GM18508 (cell line): ENCODE measurements around the gene DISC1.
"Not testable (repeated sequence)": the region's sequence is repeated elsewhere in the genome, so short reads cannot be mapped to it uniquely, and the experiment has no call there.

Experiments used
- ATAC-seq: cut with Tn5 transposase; IDR thresholded peaks from one replicate; pipeline ENCODE4 v1.9.1; 2021; ENCODE audit warnings: moderate number of reproducible peaks; ENCODE audit not compliant: insufficient read depth, unreplicated experiment

Gene DISC1

GRCh38 chr1:231722356-231722755, 95.8 kb downstream of the DISC1 start:
- no peak for ATAC-seq

GRCh38 chr1:231723146-231723545, 96.6 kb downstream of the DISC1 start:
- no peak for ATAC-seq

- ATAC-seq: no peak
Observed at GRCh38 chr1:231724041-231724440, 97.5 kb downstream of the DISC1 start.

GRCh38 chr1:231724876-231725647, 98.5 kb downstream of the DISC1 start:
- no peak for ATAC-seq

- ATAC-seq: no peak
Observed at GRCh38 chr1:231727171-231727570, 100.6 kb downstream of the DISC1 start.

- ATAC-seq: not testable (repeated sequence)
Observed at GRCh38 chr1:231728987-231729386, 102.4 kb downstream of the DISC1 start.

GRCh38 chr1:231729544-231729943, 103.0 kb downstream of the DISC1 start:
- no peak for ATAC-seq

- no peak for ATAC-seq
Observed at GRCh38 chr1:231731268-231731667, 104.7 kb downstream of the DISC1 start.

- ATAC-seq: no peak
Observed at GRCh38 chr1:231733063-231733462, 106.5 kb downstream of the DISC1 start.

- ATAC-seq: no peak
Observed at GRCh38 chr1:231733672-231734071, 107.1 kb downstream of the DISC1 start.

- no peak for ATAC-seq
Observed at GRCh38 chr1:231734417-231734816, 107.8 kb downstream of the DISC1 start.

- ATAC-seq: no peak
Observed at GRCh38 chr1:231735411-231735810, 108.8 kb downstream of the DISC1 start.

GRCh38 chr1:231735941-231736340, 109.4 kb downstream of the DISC1 start:
- no peak for ATAC-seq

GRCh38 chr1:231736464-231736863, 109.9 kb downstream of the DISC1 start:
- no peak for ATAC-seq

GRCh38 chr1:231738554-231738953, 112.0 kb downstream of the DISC1 start:
- ATAC-seq: no peak

- no peak for ATAC-seq
Observed at GRCh38 chr1:231743966-231744365, 117.4 kb downstream of the DISC1 start.

- ATAC-seq: no peak
Observed at GRCh38 chr1:231748760-231749415, 122.3 kb downstream of the DISC1 start.

GRCh38 chr1:231750296-231750695, 123.7 kb downstream of the DISC1 start:
- no peak for ATAC-seq

GRCh38 chr1:231750818-231751362, 124.3 kb downstream of the DISC1 start:
- ATAC-seq: no peak

GRCh38 chr1:231751415-231751814, 124.8 kb downstream of the DISC1 start:
- no peak for ATAC-seq

- no peak for ATAC-seq
Observed at GRCh38 chr1:231753313-231753712, 126.7 kb downstream of the DISC1 start.

GRCh38 chr1:231757101-231757404, 130.5 kb downstream of the DISC1 start:
- ATAC-seq: no peak
